Measurements from ENCODE around the gene BORCS5. TPM values are rescaled to one million over a fixed set of nuclear protein-coding genes. Genes with fewer than 3 reads are reported as not detected.

Gene BORCS5
- total and polyA plus RNA-seq, 2 of the 4 experiments (the other 2 are of a cell fraction) = 14.4 to 18.3 TPM

GRCh38 chr12:12510551-12510950, 153.7 kb downstream of the BORCS5 start:
- no peak overlapping the region for H3K56ac ChIP-seq (ENCODE audit: extremely low read depth, insufficient read depth, low read length)
- H3K36me3 ChIP-seq (ENCODE audit: control insufficient read depth, insufficient read depth, low read length) = peaks cover 2% of the 10 kb centered on the region; the same call in 1 of the 2 replicates
- H4K91ac ChIP-seq (ENCODE audit: insufficient read depth, low read depth, low read length) = no peak overlapping the region
- peaks cover 12% of the 10 kb centered on the region for H3K4me1 ChIP-seq (ENCODE audit: control insufficient read depth, insufficient read depth, low read length)
- H3K18ac ChIP-seq (ENCODE audit: low read depth, low read length) = no peak overlapping the region
- no peaks in the 10 kb centered on the region for H3K27me3 ChIP-seq (ENCODE audit: control insufficient read depth, insufficient read depth, low read length)
- H3K4ac ChIP-seq (ENCODE audit: low read depth, low read length) = no peak overlapping the region
- DNase-seq = no peak
- in situ Hi-C loops (cut with MboI; ENCODE audit: low sequenced_read_pairs) = no loop called here
- ATAC-seq (ENCODE audit: low read depth) = no peak
- H4K8ac ChIP-seq (ENCODE audit: low read depth in 2 of 2, low read length in 2 of 2) = 0 out of 4 replicates have a peak overlapping the region, but pooled peaks of 1 of the 2 experiments have one; percentile 2
- TF ChIP-seq CHD1 (IDR thresholded peaks at IDR 0.05; ENCODE audit: low read depth, low read length) = no peak
- no peak for TF ChIP-seq MAFK (IDR thresholded peaks at IDR 0.05; ENCODE audit: low read depth, low read length)
- no peak for TF ChIP-seq SMC3 (IDR thresholded peaks at IDR 0.05; ENCODE audit: low read depth, low read length)
- TF ChIP-seq USF2 (IDR thresholded peaks at IDR 0.05; ENCODE audit: low read depth, low read length) = no peak
- no peak for TF ChIP-seq FOS (IDR thresholded peaks at IDR 0.05; ENCODE audit: low read depth, low read length)
- no peak for TF ChIP-seq NFE2L2 (IDR thresholded peaks at IDR 0.05; ENCODE audit: low read depth, low read length)
- no peak for TF ChIP-seq MXI1 (IDR thresholded peaks at IDR 0.05; ENCODE audit: borderline replicate concordance, low read depth, low read length)
- no peak for TF ChIP-seq CEBPB (IDR thresholded peaks at IDR 0.05; ENCODE audit: low read depth, low read length)
- no peak for TF ChIP-seq ELK1 (IDR thresholded peaks at IDR 0.05; ENCODE audit: borderline replicate concordance, low read depth, low read length)
- peak overlapping the region; percentile 32; the same call in 1 of the 2 replicates for H3K14ac ChIP-seq (replicated peaks; ENCODE audit: low read depth, low read length)
- dilution Hi-C loops (cut with HindIII; ENCODE audit: low sequenced_read_pairs, unreplicated experiment) = no loop called here
- H2AFZ ChIP-seq (replicated peaks; ENCODE audit: low read length, poor library complexity) = no peak overlapping the region
- no peak overlapping the region for H2BK120ac ChIP-seq (ENCODE audit: low read depth, low read length)
- H2BK20ac ChIP-seq (ENCODE audit: low read depth, low read length) = no peak overlapping the region
- H2BK15ac ChIP-seq (ENCODE audit: low read depth, low read length) = no peak overlapping the region
- H3K79me1 ChIP-seq (ENCODE audit: low read depth in 1 of 2, low read length in 2 of 2) = peaks cover 14 to 40% of the 10 kb centered on the region in 2 experiments
- H3K27ac ChIP-seq (ENCODE audit: insufficient read depth, low read length) = no peak overlapping the region
- POLR2A ChIA-PET (ENCODE audit: unreplicated experiment) = no interaction called here
- H2AK9ac ChIP-seq (replicated peaks; ENCODE audit: low read depth, low read length, poor library complexity) = no peak overlapping the region
- BruUV-seq (replicated peaks) = no TSS peak
- peak overlapping the region; percentile 31 for H2BK5ac ChIP-seq (ENCODE audit: low read depth, low read length, poor library complexity, severe bottlenecking)
- CTCF ChIA-PET = no interaction called here
- 0 out of 2 replicates have a peak overlapping the region, but pooled peaks have one; percentile 31 for H3K23ac ChIP-seq (ENCODE audit: low read depth, low read length)
- intact Hi-C loops (cut with micrococcal nuclease) = no loop called here
- no peaks in the 10 kb centered on the region for H3K9me3 ChIP-seq (ENCODE audit: control insufficient read depth, insufficient read depth, low read length)
- no peak overlapping the region for H3K4me3 ChIP-seq (ENCODE audit: insufficient read depth, low read depth, low read length)
- H4K20me1 ChIP-seq (ENCODE audit: insufficient read depth, low read length) = peaks cover 3% of the 10 kb centered on the region; the same call in 1 of the 2 replicates
- H4K5ac ChIP-seq (ENCODE audit: low read depth, low read length) = no peak overlapping the region
- H2AK5ac ChIP-seq (ENCODE audit: low read depth, low read length) = no peak overlapping the region
- no peak overlapping the region for H3K9ac ChIP-seq (ENCODE audit: low read depth, low read length)
- WGBS, 2 experiments (ENCODE audit: extremely low coverage in 2 of 2, insufficient read length in 1 of 2) = no CpG with 5 or more reads among the region's 2 CpGs
- H3K4me2 ChIP-seq (ENCODE audit: low read depth, low read length) = no peak overlapping the region
- peaks cover 8% of the 10 kb centered on the region; the same call in 1 of the 2 replicates for H3K9me1 ChIP-seq (ENCODE audit: insufficient read depth, low read length)

Data from IMR-90 (cell line).